T-cell (primary cell): ENCODE results near the gene LYL1. TPM values are rescaled to one million over a fixed set of nuclear protein-coding genes. Genes with fewer than 3 reads are reported as not detected.
A peak's percentile ranks its signal among the peaks of the same experiment; 100 is the strongest.

Source experiments
- ATAC-seq, 4 experiments: fragments of 200-7000 bp in 3 of 4; fragments of 150-1000 bp in 1 of 4; cut with Tn5 transposase; replicated peaks in 1 of 4; 1 replicate in 3 of 4; 2 replicates in 1 of 4; pipeline ENCODE4 v1.10.0; 2021; ENCODE audit warnings: moderate library complexity in 3 of 4, mild to moderate bottlenecking in 2 of 4, moderate number of reproducible peaks in 1 of 4
- CTCF ChIA-PET, 2 donors: fragments of 300-600 bp; sonication (Branson Sonifier 250); formaldehyde crosslinking; loops; one replicate each; lab custom pipeline; 2022; ENCODE audit warnings: antibody characterized with exemption in 2 of 2; lab: Charles Lee
- POLR2A ChIA-PET, 2 donors: fragments of 300-600 bp; sonication (Branson Sonifier 250); formaldehyde crosslinking; loops; one replicate each; lab custom pipeline; 2022; ENCODE audit warnings: antibody characterized with exemption in 2 of 2; lab: Charles Lee
- DNase-seq, 35 experiments: peaks; one replicate each; pipeline versions ENCODE4 v3.0.0 to v3.0.0-alpha.2; 2013 to 2023
- H3K27ac ChIP-seq: one replicate; pipeline ENCODE4 v1.5.1; 2013; ENCODE audit warnings: low read length
- H3K27me3 ChIP-seq, 2 experiments: replicated peaks in 1 of 2; 1 replicate in 1 of 2; 2 replicates in 1 of 2; pipeline versions ENCODE4 v1.6.1 to v1.7.0; 2013; ENCODE audit warnings: low read length in 1 of 2, mixed read lengths in 1 of 2; ENCODE audit not compliant: control insufficient read depth in 2 of 2, insufficient read depth in 2 of 2; ENCODE audit errors: extremely low read depth in 1 of 2
- H3K36me3 ChIP-seq, 2 donors: 1 replicate in 1 of 2; 2 replicates in 1 of 2; pipeline versions ENCODE4 v1.6.1 to v1.7.0; 2013; ENCODE audit warnings: low read length in 1 of 2; ENCODE audit not compliant: control insufficient read depth in 2 of 2, insufficient read depth in 1 of 2; ENCODE audit errors: extremely low read depth in 1 of 2
- H3K4me1 ChIP-seq, 2 experiments: 1 replicate in 1 of 2; 2 replicates in 1 of 2; pipeline versions ENCODE4 v1.6.1 to v1.7.0; 2013; ENCODE audit warnings: low read length in 2 of 2, mixed read lengths in 1 of 2; ENCODE audit not compliant: insufficient read depth in 2 of 2, control insufficient read depth in 1 of 2; ENCODE audit errors: extremely low read depth in 1 of 2
- H3K4me3 ChIP-seq, 2 donors: 1 replicate in 1 of 2; 2 replicates in 1 of 2; pipeline versions ENCODE4 v1.5.1 to v1.7.0; 2013; ENCODE audit warnings: mild to moderate bottlenecking in 2 of 2, low read length in 1 of 2, moderate library complexity in 1 of 2; ENCODE audit not compliant: control insufficient read depth in 1 of 2; ENCODE audit errors: extremely low read depth in 1 of 2
- H3K9me3 ChIP-seq: 2 replicates; pipeline ENCODE4 v1.7.0; 2013
- H3K27ac Mint-ChIP-seq, 2 donors: one replicate each; pipeline ENCODE4 v1.8.0; 2020 to 2021; ENCODE audit warnings: mild to moderate bottlenecking in 2 of 2, mixed read lengths in 2 of 2
- H3K27me3 Mint-ChIP-seq, 2 donors: one replicate each; pipeline ENCODE4 v1.8.0; 2021 to 2022; ENCODE audit warnings: mixed read lengths in 2 of 2
- H3K36me3 Mint-ChIP-seq: one replicate; pipeline ENCODE4 v1.8.0; 2021; ENCODE audit warnings: mixed read lengths
- H3K4me1 Mint-ChIP-seq, 3 donors: one replicate each; pipeline ENCODE4 v1.8.0; 2020 to 2022; ENCODE audit warnings: mixed read lengths in 3 of 3, mild to moderate bottlenecking in 1 of 3
- H3K4me3 Mint-ChIP-seq, 3 donors: one replicate each; pipeline ENCODE4 v1.8.0; 2020 to 2022; ENCODE audit warnings: mild to moderate bottlenecking in 3 of 3, mixed read lengths in 3 of 3, moderate library complexity in 3 of 3
- H3K9me3 Mint-ChIP-seq, 3 donors: one replicate each; pipeline ENCODE4 v1.8.0; 2020 to 2022; ENCODE audit warnings: mixed read lengths in 3 of 3
- WGBS: methylation state at CpG from one replicate; pipeline ENCODE4 v1.1.5; 2013; ENCODE audit warnings: missing lambda C conversion rate; ENCODE audit not compliant: insufficient coverage; 5-methylcytosine and 5-hydroxymethylcytosine counted together
- total RNA-seq, 35 experiments: library from RNA in 6 of 35; stranded (reverse) in 6 of 35; fragments of 120-200 nt in 1 of 35; gene quantifications; one replicate each; pipeline versions ENCODE4 v1.2.1 to v1.2.4 and lab custom pipeline; 2013 to 2026

The LYL1 gene
- total RNA-seq, 5 donors from 2014 or later (not counting 1 experiment from before 2014, with no cell fraction given) = 3.4 to 20.6 (median 15.4) TPM

GRCh38 chr19:13138171-13138915 lies 35.7 kb upstream of the LYL1 start:
- no peaks in the 10 kb centered on the region for H3K9me3 Mint-ChIP-seq
- ATAC-seq (no peak), DNase-seq (no peak)
- no peaks in the 10 kb centered on the region for H3K27me3 Mint-ChIP-seq
- no peak overlapping the region for H3K4me3 Mint-ChIP-seq
- no peaks in the 10 kb centered on the region for H3K27me3 ChIP-seq
- H3K4me1 ChIP-seq = peaks cover 0 to 3% of the 10 kb centered on the region in 2 experiments
- CTCF ChIA-PET = no interaction called here
- H3K4me1 Mint-ChIP-seq = peaks cover 5 to 8% (median 7%) of the 10 kb centered on the region in 3 donors
- peaks cover 17% of the 10 kb centered on the region for H3K36me3 Mint-ChIP-seq
- POLR2A ChIA-PET = no interaction called here
- WGBS = 95% methylated on average over 26 of the region's 40 CpGs
- no peaks in the 10 kb centered on the region for H3K9me3 ChIP-seq
- no peak overlapping the region for H3K4me3 ChIP-seq
- H3K36me3 ChIP-seq = peaks cover 19 to 36% of the 10 kb centered on the region in 2 donors
- H3K27ac ChIP-seq = no peak overlapping the region
- no peak overlapping the region for H3K27ac Mint-ChIP-seq

GRCh38 chr19:13137290-13137794 lies 34.7 kb upstream of the LYL1 start:
- Mint-ChIP-seq H3K27me3 (no peaks in the 10 kb centered on the region), H3K36me3 (peaks cover 17% of the 10 kb centered on the region), H3K4me1 (peaks cover 15 to 18% (median 17%) of the 10 kb centered on the region in 3 donors), H3K9me3 (no peaks in the 10 kb centered on the region), H3K4me3 (no peak overlapping the region), H3K27ac (no peak overlapping the region)
- H3K36me3 ChIP-seq = peaks cover 19 to 36% of the 10 kb centered on the region in 2 donors
- H3K27ac ChIP-seq = no peak overlapping the region
- ChIA-PET POLR2A (no interaction called here), CTCF (interaction anchor here in 1 of 2 donors (0.6 kb wide), 1 partner anchor 70 kb away, joined by 4 read pairs; no protein-coding TSS in a partner anchor)
- H3K9me3 ChIP-seq = no peaks in the 10 kb centered on the region
- no peaks in the 10 kb centered on the region for H3K27me3 ChIP-seq
- H3K4me1 ChIP-seq = peaks cover 0 to 13% of the 10 kb centered on the region in 2 experiments
- WGBS = 96% methylated on average over 20 of the region's 28 CpGs
- no peak for ATAC-seq
- no peak overlapping the region for H3K4me3 ChIP-seq
- no peak for DNase-seq

GRCh38 chr19:13135068-13136062 lies 32.7 kb upstream of the LYL1 start:
- no peak for DNase-seq
- H3K9me3 ChIP-seq = no peaks in the 10 kb centered on the region
- peaks cover 19 to 36% of the 10 kb centered on the region in 2 donors for H3K36me3 ChIP-seq
- H3K4me1 Mint-ChIP-seq = peaks cover 19 to 29% (median 22%) of the 10 kb centered on the region in 3 donors
- ChIA-PET POLR2A (no interaction called here), CTCF (no interaction called here)
- H3K4me3 Mint-ChIP-seq = no peak overlapping the region
- H3K4me1 ChIP-seq = peaks cover 0 to 25% of the 10 kb centered on the region in 2 experiments
- WGBS = 96% methylated on average over 52 of the region's 60 CpGs
- H3K9me3 Mint-ChIP-seq = no peaks in the 10 kb centered on the region
- ATAC-seq = no peak
- H3K36me3 Mint-ChIP-seq = peaks cover 17% of the 10 kb centered on the region
- no peak overlapping the region for H3K4me3 ChIP-seq
- H3K27ac Mint-ChIP-seq = no peak overlapping the region
- no peaks in the 10 kb centered on the region for H3K27me3 ChIP-seq
- no peak overlapping the region for H3K27ac ChIP-seq
- H3K27me3 Mint-ChIP-seq = no peaks in the 10 kb centered on the region

- no peaks in the 10 kb centered on the region for H3K9me3 Mint-ChIP-seq
- peaks cover 0 to 25% of the 10 kb centered on the region in 2 experiments for H3K4me1 ChIP-seq
- peaks cover 19 to 30% (median 24%) of the 10 kb centered on the region in 3 donors for H3K4me1 Mint-ChIP-seq
- ChIA-PET CTCF (no interaction called here), POLR2A (no interaction called here)
- no peak overlapping the region for H3K4me3 ChIP-seq
- DNase-seq = no peak
- peaks cover 16% of the 10 kb centered on the region for H3K36me3 Mint-ChIP-seq
- H3K27me3 ChIP-seq = no peaks in the 10 kb centered on the region
- no peak overlapping the region for H3K27ac ChIP-seq
- 100% methylated on average over 2 of the region's 3 CpGs for WGBS
- peaks cover 19 to 36% of the 10 kb centered on the region in 2 donors for H3K36me3 ChIP-seq
- no peak overlapping the region for H3K27ac Mint-ChIP-seq
- H3K4me3 Mint-ChIP-seq = no peak overlapping the region
- no peaks in the 10 kb centered on the region for H3K27me3 Mint-ChIP-seq
- ATAC-seq = no peak
- no peaks in the 10 kb centered on the region for H3K9me3 ChIP-seq
Observed at GRCh38 chr19:13134626-13135025, 32.0 kb upstream of the LYL1 start.

GRCh38 chr19:13133241-13133870 lies 30.7 kb upstream of the LYL1 start:
- Mint-ChIP-seq H3K27ac (peak overlapping the region; percentile 11 to 77), H3K9me3 (no peaks in the 10 kb centered on the region), H3K4me1 (peaks cover 24 to 36% (median 30%) of the 10 kb centered on the region in 3 donors), H3K36me3 (peaks cover 14% of the 10 kb centered on the region), H3K4me3 (no peak overlapping the region), H3K27me3 (no peaks in the 10 kb centered on the region)
- H3K36me3 ChIP-seq = peaks cover 18 to 29% of the 10 kb centered on the region in 2 donors
- H3K9me3 ChIP-seq = no peaks in the 10 kb centered on the region
- peaks cover 0 to 28% of the 10 kb centered on the region in 2 experiments for H3K4me1 ChIP-seq
- H3K27me3 ChIP-seq = no peaks in the 10 kb centered on the region
- DNase-seq (no peak), ATAC-seq (no peak)
- ChIA-PET CTCF (interaction anchor here (0.6 to 1.5 kb wide), 2 partner anchors 22 to 220 kb away, joined by 3 read pairs; no protein-coding TSS in a partner anchor), POLR2A (no interaction called here)
- 67% methylated on average over 5 of the region's 12 CpGs for WGBS
- H3K27ac ChIP-seq = no peak overlapping the region
- no peak overlapping the region for H3K4me3 ChIP-seq
